Dermis blood vessel endothelial cell (primary cell): ENCODE data around the gene RYR2. TPM values are rescaled to one million over a fixed set of nuclear protein-coding genes. Genes with fewer than 3 reads are reported as not detected.
"Not testable (repeated sequence)": the region's sequence is repeated elsewhere in the genome, so short reads cannot be mapped to it uniquely, and the experiment has no call there.

Experiments
- DNase-seq: peaks from one replicate; pipeline ENCODE4 v3.0.0; 2010
- total RNA-seq: library from RNA; depleted of rRNA; stranded (reverse); fragments of >200 nt; gene quantifications from 2 replicates; pipeline ENCODE4 v1.2.3, GENCODE V29; 2014

RYR2 gene
- total RNA-seq, 1 donor from 2014 or later: under 0.01 TPM

DNA sequence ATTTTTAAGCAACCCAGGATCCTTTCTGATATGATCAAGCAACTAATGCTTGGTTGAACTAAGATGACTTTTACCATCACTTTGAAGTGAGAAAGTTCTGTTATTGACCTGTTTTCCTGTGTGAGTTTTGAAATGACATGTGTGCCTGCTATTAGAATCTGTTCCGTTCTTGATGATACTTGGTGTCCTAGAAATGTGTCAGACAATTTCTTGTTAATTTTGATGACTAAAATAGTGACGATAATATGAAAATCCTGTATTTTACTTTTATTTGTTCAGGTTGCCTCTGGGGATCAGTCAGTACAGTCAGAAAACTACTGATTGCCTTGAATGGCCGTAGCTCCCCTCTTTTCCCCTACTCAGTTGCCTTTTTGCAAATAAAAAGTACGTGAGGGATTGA is 228.0 kb downstream of the RYR2 start:
- no peak for DNase-seq

DNA sequence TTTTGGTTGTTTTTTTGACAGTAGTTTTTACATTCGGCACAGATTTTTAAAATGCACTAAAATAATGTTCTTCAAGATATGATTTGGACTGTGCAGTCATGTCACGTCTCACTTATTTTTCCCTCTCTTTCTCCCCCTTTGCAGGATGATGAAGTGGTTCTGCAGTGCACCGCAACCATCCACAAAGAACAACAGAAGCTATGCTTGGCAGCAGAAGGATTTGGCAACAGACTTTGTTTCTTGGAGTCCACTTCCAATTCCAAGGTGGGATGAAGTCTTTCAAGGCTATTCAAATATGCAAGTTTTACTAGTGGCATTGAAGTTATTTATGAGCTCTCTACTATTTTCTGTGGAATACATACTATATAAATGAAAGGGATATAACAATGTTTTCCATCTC is 228.4 kb downstream of the RYR2 start:
- no peak for DNase-seq

- DNase-seq: not testable (repeated sequence)
Observed at GRCh38 chr1:237277994-237278393, 236.0 kb downstream of the RYR2 start.

- DNase-seq: no peak
Observed at GRCh38 chr1:237279629-237280028, 237.6 kb downstream of the RYR2 start.

DNA sequence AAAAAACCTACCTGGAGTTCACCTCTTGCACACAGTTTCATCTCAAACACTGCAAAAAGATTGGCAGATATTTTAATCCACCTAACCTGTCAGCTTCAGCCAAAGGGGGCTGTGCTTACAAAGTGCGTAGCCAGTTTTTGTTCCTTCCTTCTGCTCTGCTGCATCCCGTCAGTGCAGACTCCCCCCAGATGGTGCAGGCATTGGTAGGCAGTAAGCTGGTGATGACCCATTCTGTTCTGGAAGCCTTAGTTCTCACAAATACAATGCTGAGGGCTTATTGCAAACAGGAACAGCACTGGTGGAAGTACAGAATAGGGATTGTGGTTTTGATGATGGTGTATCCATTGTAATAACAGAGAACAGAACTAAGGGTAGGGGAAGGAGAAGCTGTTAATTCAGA is 239.5 kb downstream of the RYR2 start:
- no peak for DNase-seq

GRCh38 chr1:237282208-237282783 is 240.3 kb downstream of the RYR2 start:
- DNase-seq: no peak

- no peak for DNase-seq
Observed at GRCh38 chr1:237287876-237288521, 246.0 kb downstream of the RYR2 start.

DNA sequence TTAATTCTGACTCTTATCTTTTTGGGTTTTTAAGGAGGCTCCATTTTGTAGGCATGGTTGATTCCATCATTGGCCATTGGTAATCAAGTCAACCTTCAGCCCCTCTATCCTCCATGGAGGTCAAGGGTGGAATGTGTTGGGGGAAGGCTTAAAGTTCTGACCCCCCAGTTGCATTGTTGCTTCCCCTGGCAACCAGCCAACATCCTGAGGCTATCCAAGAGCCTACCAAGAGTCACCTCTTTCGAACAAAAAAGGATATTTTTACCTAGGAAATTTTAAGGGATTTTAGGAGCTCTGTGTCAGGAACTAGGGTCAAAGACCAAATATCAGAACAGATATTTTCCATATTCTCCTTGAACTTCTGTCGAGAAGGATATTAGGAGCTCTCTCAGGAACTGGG is 251.8 kb downstream of the RYR2 start:
- DNase-seq: no peak

GRCh38 chr1:237296861-237297260 is 254.9 kb downstream of the RYR2 start:
- DNase-seq: no peak

GRCh38 chr1:237300642-237301041 is 258.7 kb downstream of the RYR2 start:
- DNase-seq: no peak

GRCh38 chr1:237303929-237304328 is 261.9 kb downstream of the RYR2 start:
- no peak for DNase-seq

DNA sequence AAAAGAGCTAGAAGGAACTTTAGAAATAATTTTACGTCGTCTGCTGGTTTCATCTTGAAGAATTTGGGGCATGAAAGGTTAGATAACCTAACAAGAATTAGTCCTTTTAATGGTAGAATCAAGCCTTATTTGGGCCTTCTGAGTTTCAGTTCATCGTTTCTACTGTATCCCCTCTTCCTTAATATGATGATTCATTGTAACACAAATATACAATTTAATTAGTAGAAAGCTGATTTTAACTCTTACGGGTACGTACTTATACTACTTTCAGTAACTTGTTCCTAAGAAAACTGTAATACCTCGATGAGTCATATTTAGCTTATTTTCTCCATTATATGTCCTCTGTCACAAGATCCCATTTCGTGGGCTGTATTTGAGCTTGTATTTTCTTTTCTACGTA is 264.7 kb downstream of the RYR2 start:
- DNase-seq: no peak

DNA sequence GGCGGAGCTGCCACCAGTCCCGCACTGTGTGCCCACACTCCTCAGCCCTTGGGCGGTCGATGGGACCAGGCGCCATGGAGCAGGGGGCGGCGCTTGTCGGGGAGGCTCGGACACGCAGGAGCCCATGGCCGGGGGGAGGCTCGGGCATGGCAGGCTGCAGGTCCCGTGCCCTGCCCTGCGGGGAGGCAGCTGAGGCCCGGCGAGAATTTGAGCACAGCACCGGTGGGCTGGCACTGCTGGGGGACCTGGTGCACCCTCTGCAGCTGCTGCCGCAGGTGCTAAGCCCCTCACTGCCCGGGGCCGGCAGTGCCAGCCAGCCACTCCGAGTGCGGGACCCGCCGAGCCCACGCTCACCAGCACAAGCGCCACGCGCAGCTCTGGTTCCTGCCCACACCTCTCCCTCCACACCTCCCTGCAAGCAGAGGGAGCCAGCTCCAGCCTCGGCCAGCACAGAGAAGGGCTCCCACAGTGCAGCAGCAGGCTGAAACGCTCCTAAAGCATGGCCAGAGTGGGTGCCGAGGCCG is 267.7 kb downstream of the RYR2 start:
- no peak for DNase-seq

DNA sequence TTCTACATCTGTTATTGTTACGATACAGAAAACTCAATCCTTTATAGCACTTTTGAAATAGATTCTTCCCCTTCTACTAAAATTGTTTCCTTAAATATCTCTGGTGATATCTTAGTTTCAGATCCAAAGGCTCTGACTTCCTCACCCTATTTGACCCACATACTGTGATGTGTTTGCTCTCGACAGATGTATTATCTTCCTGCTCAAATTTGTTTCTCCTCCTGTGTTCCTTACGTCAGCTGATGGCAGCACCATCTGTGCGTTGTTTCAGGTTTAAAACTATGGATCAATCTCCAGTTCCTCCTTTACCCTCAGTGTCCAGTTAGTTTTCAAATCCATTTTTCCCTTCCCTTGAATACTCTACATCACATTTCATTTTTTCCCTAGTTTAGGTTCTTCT is 274.4 kb downstream of the RYR2 start:
- no peak for DNase-seq

DNA sequence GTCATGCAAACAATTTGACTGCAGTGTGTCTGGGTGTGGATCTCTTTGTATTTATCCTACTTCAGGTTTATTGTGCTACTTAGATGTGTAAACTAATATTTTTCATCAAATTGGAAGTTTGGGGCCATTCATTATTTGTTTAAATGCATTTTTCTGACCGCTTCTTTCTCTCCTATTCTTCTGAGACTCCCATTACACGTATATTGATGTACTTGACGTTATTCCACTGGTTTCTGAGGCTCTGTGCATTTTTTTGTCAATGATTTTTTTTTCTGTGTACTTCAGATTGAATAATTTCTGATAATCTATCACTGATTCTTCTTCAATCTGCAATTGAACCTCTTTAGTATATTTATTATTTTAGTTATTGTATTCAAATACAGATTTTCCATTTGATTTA is 276.8 kb downstream of the RYR2 start:
- DNase-seq: no peak

GRCh38 chr1:237320890-237321289 is 278.9 kb downstream of the RYR2 start:
- DNase-seq: no peak

DNA sequence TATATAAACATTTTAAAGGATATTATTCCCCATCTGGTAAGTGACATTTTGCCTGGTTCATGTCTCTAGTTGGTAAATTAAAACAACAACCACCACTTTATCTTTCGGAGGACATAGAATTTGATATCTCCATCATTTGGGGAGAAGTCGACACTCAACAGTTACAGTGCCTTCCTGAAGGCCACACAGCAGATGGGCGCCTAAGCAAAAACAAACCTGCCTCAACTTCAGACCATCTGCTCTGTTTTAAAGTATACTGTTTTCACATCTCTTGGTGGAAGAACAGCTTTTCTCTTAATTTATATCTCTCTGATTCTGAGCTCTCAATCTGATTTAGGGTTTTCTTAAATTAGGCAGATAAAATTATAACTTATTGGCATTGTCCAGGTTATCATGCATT is 282.2 kb downstream of the RYR2 start:
- DNase-seq: no peak

DNA sequence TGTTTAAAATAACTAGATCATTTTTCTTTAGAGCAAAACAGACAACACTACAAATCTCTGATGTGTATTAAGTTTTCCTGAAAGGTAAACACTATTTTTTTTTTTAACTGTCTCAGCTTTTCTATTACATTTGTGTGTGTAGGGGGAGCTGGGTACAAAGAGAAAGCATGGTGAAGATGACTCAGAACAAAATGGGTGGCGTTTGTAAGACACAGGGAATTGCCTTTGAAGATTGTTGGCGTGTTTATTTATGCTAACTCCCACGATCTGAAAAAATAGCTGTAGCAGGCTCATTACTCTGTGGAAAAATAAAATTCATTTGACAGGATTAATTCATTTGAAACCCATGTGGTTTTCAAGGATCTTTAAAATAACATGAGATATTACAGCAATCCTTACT is 285.1 kb downstream of the RYR2 start:
- DNase-seq: no peak

DNA sequence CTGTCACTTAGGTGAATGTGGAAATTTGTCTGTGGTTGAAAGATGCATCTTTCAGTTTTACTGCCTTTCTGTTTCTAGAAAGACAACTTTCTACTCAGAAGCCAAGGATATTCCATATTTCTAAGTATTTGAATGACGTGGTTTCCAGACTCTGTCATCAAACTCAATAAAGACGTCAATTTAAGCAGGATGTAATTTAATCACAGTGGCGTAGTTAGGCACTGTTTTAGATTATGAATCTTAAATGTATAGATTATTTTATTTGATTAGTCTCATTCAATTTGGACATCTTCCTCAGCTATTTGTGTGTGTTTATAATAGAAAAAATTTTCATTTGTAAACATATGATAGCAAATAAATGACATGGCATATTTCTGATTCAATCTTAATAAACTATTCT is 298.9 kb downstream of the RYR2 start:
- no peak for DNase-seq

GRCh38 chr1:237341391-237341790 is 299.4 kb downstream of the RYR2 start:
- DNase-seq: no peak

GRCh38 chr1:237342730-237343129 is 300.7 kb downstream of the RYR2 start:
- DNase-seq: no peak

DNA sequence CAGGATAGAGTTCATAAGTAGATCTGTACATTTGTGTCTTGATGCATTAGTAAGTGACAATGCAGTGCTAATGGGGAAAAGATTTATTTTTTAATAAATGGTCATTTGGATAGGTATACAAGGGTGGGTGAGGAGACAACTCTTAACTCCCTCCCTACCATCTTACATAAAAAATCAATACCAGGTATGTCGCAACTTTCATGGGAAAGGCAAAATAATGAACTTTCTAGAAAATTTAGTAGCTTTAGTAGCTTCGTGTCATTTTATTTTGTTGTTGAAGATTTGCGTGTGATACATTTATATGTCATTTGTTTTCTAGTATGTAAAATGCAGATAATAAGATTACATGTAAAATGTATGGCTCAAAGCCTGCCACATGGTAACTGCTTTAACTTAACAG is 310.8 kb downstream of the RYR2 start:
- no peak for DNase-seq

DNA sequence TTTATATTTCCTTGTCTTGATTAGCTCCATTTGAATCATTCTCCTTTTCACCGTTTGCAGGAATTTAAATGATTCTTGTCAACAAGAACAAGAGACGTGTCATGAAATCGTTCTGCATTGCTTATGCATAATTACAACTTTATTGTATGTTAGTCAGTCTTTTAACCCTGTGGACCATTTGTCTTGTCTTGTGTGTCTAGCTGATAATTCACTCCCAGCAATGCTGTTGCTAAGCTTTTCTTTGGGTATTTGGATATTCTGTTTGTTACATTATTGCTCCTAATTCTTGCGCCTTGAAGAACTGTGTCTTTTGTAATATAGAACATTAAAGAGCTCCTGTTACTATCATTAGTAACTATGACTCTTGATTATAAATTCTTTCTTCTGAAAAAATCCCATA is 311.9 kb downstream of the RYR2 start:
- DNase-seq: no peak

DNA sequence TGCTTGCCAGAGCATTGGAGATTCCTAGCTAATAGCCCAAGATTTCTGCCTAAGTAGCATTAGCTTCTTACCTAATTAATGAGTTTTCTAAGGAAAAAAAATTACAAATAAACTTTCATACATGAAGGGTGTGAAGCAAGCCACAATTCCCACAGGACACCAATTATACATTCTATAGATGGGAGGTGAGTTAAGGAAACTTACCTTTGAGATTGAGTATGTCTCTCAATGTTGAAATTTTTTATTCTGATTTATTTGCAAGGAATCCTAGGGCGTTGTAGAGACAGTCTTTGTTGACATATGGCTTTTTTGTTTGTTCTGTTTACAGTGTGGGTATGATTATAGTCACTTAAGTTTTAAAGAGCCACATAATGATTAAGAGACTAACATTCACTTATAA is 313.0 kb downstream of the RYR2 start:
- no peak for DNase-seq

DNA sequence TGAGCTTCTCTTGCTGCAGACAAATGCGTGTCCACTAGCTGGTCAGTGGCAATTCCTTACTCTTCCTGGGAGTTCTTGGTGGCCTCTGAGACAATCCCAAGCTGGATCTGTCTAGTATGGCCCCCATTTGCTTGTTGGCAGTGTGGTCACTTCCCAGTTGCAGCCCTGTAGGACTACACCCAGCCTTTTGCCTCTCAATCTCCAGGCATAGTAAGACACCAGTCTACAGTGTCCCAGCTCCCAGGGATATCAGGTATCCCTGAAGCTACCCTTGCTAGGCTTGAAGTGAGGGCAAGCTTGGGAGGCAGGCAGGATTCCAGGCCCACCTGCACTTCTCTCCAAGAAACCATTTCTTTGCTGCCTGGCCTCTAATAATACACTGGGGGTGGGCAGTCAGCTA is 316.6 kb downstream of the RYR2 start:
- no peak for DNase-seq
